ENCODE data around the gene DAG1. TPM values are rescaled to one million over a fixed set of nuclear protein-coding genes. Genes with fewer than 3 reads are reported as not detected.

The DAG1 gene
- total RNA-seq, 2 donors from 2014 or later, result 145 to 176 TPM

- H3K36me3 Mint-ChIP-seq (ENCODE audit: low read depth), result no peaks in the 10 kb centered on the region
- TF ChIP-seq CTCF (conservative IDR thresholded peaks at IDR 0.05), result no peak
- WGBS, 2 experiments (ENCODE audit: insufficient coverage in 1 of 2, insufficient read length in 1 of 2), result 93 to 100% methylated on average over 2 to 3 of the region's 3 CpGs
- peaks cover 14% of the 10 kb centered on the region for H3K27me3 Mint-ChIP-seq (ENCODE audit: insufficient read depth)
- H3K4me1 Mint-ChIP-seq, result peaks cover 15% of the 10 kb centered on the region
- H3K27ac ChIP-seq (ENCODE audit: low read depth, low read length), result no peak overlapping the region
- H3K4me3 Mint-ChIP-seq, result no peak overlapping the region
- no peak for DNase-seq
- H3K9me3 ChIP-seq (ENCODE audit: control insufficient read depth, low read length), result no peaks in the 10 kb centered on the region
- H3K36me3 ChIP-seq (ENCODE audit: control insufficient read depth, insufficient read depth, low read length), result no peaks in the 10 kb centered on the region
- H3K4me3 ChIP-seq (ENCODE audit: low read length), result no peak overlapping the region
- H3K9ac ChIP-seq (ENCODE audit: extremely low read depth, low read length, poor library complexity, severe bottlenecking), result no peak overlapping the region
- no peak overlapping the region for H3K27ac Mint-ChIP-seq
- peaks cover 4% of the 10 kb centered on the region for H3K4me1 ChIP-seq (ENCODE audit: control insufficient read depth, insufficient read depth, low read length)
- peaks cover 12% of the 10 kb centered on the region for H3K27me3 ChIP-seq (ENCODE audit: control insufficient read depth, insufficient read depth, low read length, poor library complexity, severe bottlenecking)
- H3K9me3 Mint-ChIP-seq, result no peaks in the 10 kb centered on the region
These were observed 86.6 kb downstream of the DAG1 start for GRCh38 chr3:49556500-49557275.

- Mint-ChIP-seq H3K9me3 (no peaks in the 10 kb centered on the region), H3K36me3 (ENCODE audit: low read depth) (no peaks in the 10 kb centered on the region), H3K4me1 (peaks cover 2% of the 10 kb centered on the region), H3K4me3 (no peak overlapping the region), H3K27ac (no peak overlapping the region), H3K27me3 (ENCODE audit: insufficient read depth) (no peaks in the 10 kb centered on the region)
- Histone ChIP-seq H3K27ac (ENCODE audit: low read depth, low read length) (no peak overlapping the region), H3K4me1 (ENCODE audit: control insufficient read depth, insufficient read depth, low read length) (no peaks in the 10 kb centered on the region), H3K4me3 (ENCODE audit: low read length) (no peak overlapping the region), H3K27me3 (ENCODE audit: control insufficient read depth, insufficient read depth, low read length, poor library complexity, severe bottlenecking) (no peaks in the 10 kb centered on the region), H3K9ac (ENCODE audit: extremely low read depth, low read length, poor library complexity, severe bottlenecking) (no peak overlapping the region), H3K36me3 (ENCODE audit: control insufficient read depth, insufficient read depth, low read length) (no peaks in the 10 kb centered on the region), H3K9me3 (ENCODE audit: control insufficient read depth, low read length) (no peaks in the 10 kb centered on the region)
- peak; percentile 62 for TF ChIP-seq CTCF (conservative IDR thresholded peaks at IDR 0.05)
- peak; percentile 80 for DNase-seq
- WGBS, 2 experiments (ENCODE audit: insufficient coverage in 1 of 2, insufficient read length in 1 of 2), result 67 to 75% methylated on average over 3 to 4 of the region's 4 CpGs
These were observed 93.0 kb downstream of the DAG1 start for GRCh38 chr3:49563040-49563578.

- Mint-ChIP-seq H3K4me1 (peaks cover 2% of the 10 kb centered on the region), H3K27me3 (ENCODE audit: insufficient read depth) (no peaks in the 10 kb centered on the region), H3K27ac (no peak overlapping the region), H3K4me3 (no peak overlapping the region), H3K36me3 (ENCODE audit: low read depth) (no peaks in the 10 kb centered on the region), H3K9me3 (no peaks in the 10 kb centered on the region)
- no peak overlapping the region for H3K27ac ChIP-seq (ENCODE audit: low read depth, low read length)
- H3K4me1 ChIP-seq (ENCODE audit: control insufficient read depth, insufficient read depth, low read length), result no peaks in the 10 kb centered on the region
- H3K9me3 ChIP-seq (ENCODE audit: control insufficient read depth, low read length), result no peaks in the 10 kb centered on the region
- H3K9ac ChIP-seq (ENCODE audit: extremely low read depth, low read length, poor library complexity, severe bottlenecking), result no peak overlapping the region
- no peaks in the 10 kb centered on the region for H3K27me3 ChIP-seq (ENCODE audit: control insufficient read depth, insufficient read depth, low read length, poor library complexity, severe bottlenecking)
- TF ChIP-seq CTCF (conservative IDR thresholded peaks at IDR 0.05), result no peak
- H3K36me3 ChIP-seq (ENCODE audit: control insufficient read depth, insufficient read depth, low read length), result no peaks in the 10 kb centered on the region
- 94 to 100% methylated on average over 4 of the region's 4 CpGs for WGBS, 2 experiments (ENCODE audit: insufficient coverage in 1 of 2, insufficient read length in 1 of 2)
- DNase-seq, result no peak
- no peak overlapping the region for H3K4me3 ChIP-seq (ENCODE audit: low read length)
These were observed 93.7 kb downstream of the DAG1 start for GRCh38 chr3:49563766-49564165.
